Common myeloid progenitor, CD34-positive (primary cell): ENCODE data around the gene LMCD1.
"Not testable (repeated sequence)": the region's sequence is repeated elsewhere in the genome, so short reads cannot be mapped to it uniquely, and the experiment has no call there.

ENCODE experiments used
- CTCF ChIA-PET: fragments of 350-600 bp; sonication (Branson Sonifier 250); formaldehyde crosslinking; loops from one replicate; lab custom pipeline; 2021; ENCODE audit warnings: antibody characterized with exemption; lab: Charles Lee
- POLR2A ChIA-PET: fragments of 350-600 bp; sonication (Branson Sonifier 250); formaldehyde crosslinking; loops from one replicate; lab custom pipeline; 2021; ENCODE audit warnings: antibody characterized with exemption; lab: Charles Lee
- DNase-seq, 3 donors: peaks; one replicate each; pipeline versions ENCODE4 v3.0.0 to v3.0.0-alpha.2; 2013
- H3K27ac ChIP-seq, 2 experiments: 1 replicate in 1 of 2; 2 replicates in 1 of 2; pipeline ENCODE4 v1.7.0; 2013; ENCODE audit warnings: inconsistent platforms in 2 of 2, low read length in 2 of 2, mild to moderate bottlenecking in 2 of 2, low read depth in 1 of 2, moderate library complexity in 1 of 2; ENCODE audit not compliant: severe bottlenecking in 2 of 2, insufficient read depth in 1 of 2, poor library complexity in 1 of 2
- H3K27me3 ChIP-seq, 5 experiments: replicated peaks in 2 of 5; 1 replicate in 3 of 5; 2 replicates in 2 of 5; pipeline versions ENCODE4 v1.6.1 to v1.7.0; 2013; ENCODE audit warnings: low read length in 4 of 5, mild to moderate bottlenecking in 2 of 5, moderate library complexity in 2 of 5, inconsistent platforms in 1 of 5; ENCODE audit not compliant: insufficient read depth in 5 of 5, control insufficient read depth in 4 of 5
- H3K36me3 ChIP-seq, 4 experiments: 1 replicate in 2 of 4; 2 replicates in 2 of 4; pipeline versions ENCODE4 v1.6.1 to v1.7.0; 2013; ENCODE audit warnings: low read length in 3 of 4, control low read depth in 1 of 4, mild to moderate bottlenecking in 1 of 4; ENCODE audit not compliant: control insufficient read depth in 4 of 4, insufficient read depth in 4 of 4
- H3K4me1 ChIP-seq, 4 experiments: 1 replicate in 3 of 4; 2 replicates in 1 of 4; pipeline versions ENCODE4 v1.6.1 to v1.7.1; 2013; ENCODE audit warnings: low read length in 3 of 4, mild to moderate bottlenecking in 3 of 4, control low read depth in 1 of 4, inconsistent platforms in 1 of 4, moderate library complexity in 1 of 4; ENCODE audit not compliant: control insufficient read depth in 4 of 4, insufficient read depth in 4 of 4; ENCODE audit errors: control extremely low read depth in 1 of 4
- H3K4me3 ChIP-seq, 7 experiments: 1 replicate in 4 of 7; 2 replicates in 3 of 7; pipeline versions ENCODE4 v1.5.1 to v1.7.0; 2013; ENCODE audit warnings: mild to moderate bottlenecking in 7 of 7, low read length in 6 of 7, moderate library complexity in 6 of 7, inconsistent platforms in 2 of 7, low read depth in 2 of 7, control low read depth in 1 of 7; ENCODE audit not compliant: insufficient read depth in 4 of 7, control insufficient read depth in 1 of 7; ENCODE audit errors: extremely low read depth in 1 of 7
- H3K9me3 ChIP-seq, 5 experiments: 1 replicate in 4 of 5; 2 replicates in 1 of 5; pipeline versions ENCODE4 v1.6.1 to v1.7.1; 2013; ENCODE audit warnings: low read length in 4 of 5, mild to moderate bottlenecking in 2 of 5, inconsistent platforms in 1 of 5, low read depth in 1 of 5, moderate library complexity in 1 of 5; ENCODE audit not compliant: control insufficient read depth in 4 of 5, insufficient read depth in 2 of 5; ENCODE audit errors: control extremely low read depth in 1 of 5
- WGBS: methylation state at CpG from one replicate; pipeline ENCODE4 v1.1.5; 2013; ENCODE audit not compliant: insufficient coverage; 5-methylcytosine and 5-hydroxymethylcytosine counted together

LMCD1 gene

DNA sequence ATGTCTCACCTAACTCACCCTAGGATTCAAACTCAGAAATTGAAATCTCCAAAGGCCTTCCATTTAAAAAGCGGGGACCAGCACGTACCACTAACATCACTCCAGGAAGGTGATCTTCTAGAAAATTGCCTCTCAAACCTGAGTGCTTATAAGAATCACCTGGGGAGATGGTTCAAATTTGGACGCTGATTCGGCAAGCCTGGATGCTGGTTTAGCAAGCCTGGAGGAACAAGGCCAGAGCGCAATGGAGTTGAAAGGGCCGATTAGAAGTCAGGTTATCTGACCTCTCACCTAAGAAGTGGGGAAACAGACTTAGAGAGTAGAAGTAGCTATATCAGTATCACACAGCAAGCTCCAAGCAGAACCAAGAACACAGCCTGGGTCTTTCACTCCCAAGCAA is 74.8 kb downstream of the LMCD1 start:
- H3K4me3 ChIP-seq: no peak overlapping the region
- ChIA-PET CTCF (no interaction called here), POLR2A (no interaction called here)
- H3K4me1 ChIP-seq: peaks cover 0 to 9% (median under 1%) of the 10 kb centered on the region in 4 experiments
- no peak for DNase-seq
- no peaks in the 10 kb centered on the region for H3K36me3 ChIP-seq
- no peak overlapping the region for H3K27ac ChIP-seq
- WGBS: 100% methylated on average over 2 of the region's 6 CpGs
- no peaks in the 10 kb centered on the region for H3K27me3 ChIP-seq
- no peaks in the 10 kb centered on the region for H3K9me3 ChIP-seq

DNA sequence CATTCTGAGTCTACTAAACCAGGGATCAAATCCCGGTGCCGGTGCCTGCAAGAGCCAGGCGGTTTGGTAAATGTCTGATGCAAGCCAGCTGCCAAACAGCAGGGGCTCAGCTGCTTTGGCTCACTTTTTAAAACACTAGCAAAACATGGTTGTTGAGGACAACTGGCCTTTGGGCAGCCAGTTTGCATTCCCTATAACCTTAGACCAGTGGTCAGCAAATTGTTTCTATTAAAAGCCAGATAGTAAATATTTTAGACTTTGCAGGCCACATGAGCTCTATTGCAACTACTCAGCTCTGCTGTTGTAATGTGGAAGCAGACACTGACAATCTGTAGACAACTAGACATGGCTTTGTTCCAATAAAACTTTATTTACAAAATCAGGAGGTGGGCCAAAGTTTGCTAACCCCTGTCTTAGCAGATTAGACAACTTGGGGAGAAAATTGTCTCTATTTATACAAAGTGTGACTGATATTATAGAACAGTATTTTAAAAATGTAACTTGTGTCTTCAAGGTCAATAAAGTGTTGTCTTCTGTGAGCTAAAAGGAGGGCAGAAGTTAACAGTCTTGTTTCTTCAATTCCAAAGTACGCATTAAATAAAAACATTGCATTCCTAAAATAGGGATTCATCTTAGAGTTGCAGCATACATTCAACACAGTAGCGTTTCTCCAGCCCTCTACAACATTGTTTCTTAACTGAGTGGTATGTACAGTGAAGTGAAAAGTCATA is 75.4 kb downstream of the LMCD1 start:
- Histone ChIP-seq H3K9me3 (no peaks in the 10 kb centered on the region), H3K27me3 (no peaks in the 10 kb centered on the region), H3K4me3 (no peak overlapping the region), H3K36me3 (no peaks in the 10 kb centered on the region), H3K4me1 (peaks cover 0 to 6% (median 0%) of the 10 kb centered on the region in 4 experiments), H3K27ac (no peak overlapping the region)
- no peak for DNase-seq
- ChIA-PET CTCF (no interaction called here), POLR2A (no interaction called here)
- 96% methylated on average over 3 of the region's 5 CpGs for WGBS

DNA sequence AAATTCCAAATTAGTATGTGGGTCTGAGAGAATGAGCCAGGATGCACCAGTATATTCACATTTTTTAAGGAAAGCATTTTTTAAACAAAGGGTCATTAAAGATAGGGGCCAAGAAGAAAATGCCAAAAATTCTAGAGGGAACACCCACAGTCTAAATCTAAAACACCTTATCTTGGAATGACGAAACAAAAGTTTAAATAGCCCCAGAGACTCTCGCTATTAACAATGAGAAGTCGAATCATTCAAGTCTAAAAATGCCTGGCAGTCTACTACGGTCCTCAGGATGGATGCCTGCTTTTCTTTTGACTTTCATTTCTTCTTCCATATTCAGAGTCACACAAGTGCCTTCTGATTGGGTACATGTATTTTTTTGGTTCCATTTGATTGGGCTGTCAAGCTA is 76.7 kb downstream of the LMCD1 start:
- no peak overlapping the region for H3K27ac ChIP-seq
- H3K4me3 ChIP-seq: no peak overlapping the region
- no peaks in the 10 kb centered on the region for H3K9me3 ChIP-seq
- CTCF ChIA-PET: no interaction called here
- POLR2A ChIA-PET: no interaction called here
- H3K4me1 ChIP-seq: peaks cover 0 to 6% (median 0%) of the 10 kb centered on the region in 4 experiments
- no peak for DNase-seq
- H3K27me3 ChIP-seq: no peaks in the 10 kb centered on the region
- 89% methylated on average over 2 of the region's 4 CpGs for WGBS
- no peaks in the 10 kb centered on the region for H3K36me3 ChIP-seq

DNA sequence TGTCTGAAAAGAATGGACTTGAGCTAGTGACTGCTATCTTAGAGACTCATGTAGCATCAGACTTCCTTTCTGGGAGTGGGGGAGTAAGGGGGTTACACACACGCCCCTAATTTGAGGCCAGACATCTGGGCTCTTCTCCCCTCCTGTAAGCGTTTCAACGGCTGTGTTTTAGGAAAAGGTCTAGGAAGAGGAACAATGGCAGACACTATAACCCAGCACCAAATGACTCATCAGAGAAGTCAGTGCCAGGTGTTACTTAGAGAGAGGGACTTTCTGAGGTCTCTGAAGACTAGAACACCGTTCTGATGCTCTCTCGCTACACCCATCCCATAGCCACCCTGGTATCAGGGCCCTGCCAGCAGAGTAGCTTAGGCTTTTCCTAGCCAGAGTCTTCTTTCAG is 77.5 kb downstream of the LMCD1 start:
- DNase-seq: peak; percentile 8 to 71 (median 50)
- no peaks in the 10 kb centered on the region for H3K27me3 ChIP-seq
- H3K9me3 ChIP-seq: no peaks in the 10 kb centered on the region
- H3K4me3 ChIP-seq: no peak overlapping the region
- POLR2A ChIA-PET: no interaction called here
- CTCF ChIA-PET: interaction anchor here (1.0 kb wide), 1 partner anchor 16 kb away, joined by 3 read pairs; no protein-coding TSS in a partner anchor
- no peak overlapping the region for H3K27ac ChIP-seq
- H3K4me1 ChIP-seq: peaks cover 0 to 6% (median 0%) of the 10 kb centered on the region in 4 experiments
- H3K36me3 ChIP-seq: no peaks in the 10 kb centered on the region
- WGBS: no CpG with 5 or more reads among the region's 5 CpGs

DNA sequence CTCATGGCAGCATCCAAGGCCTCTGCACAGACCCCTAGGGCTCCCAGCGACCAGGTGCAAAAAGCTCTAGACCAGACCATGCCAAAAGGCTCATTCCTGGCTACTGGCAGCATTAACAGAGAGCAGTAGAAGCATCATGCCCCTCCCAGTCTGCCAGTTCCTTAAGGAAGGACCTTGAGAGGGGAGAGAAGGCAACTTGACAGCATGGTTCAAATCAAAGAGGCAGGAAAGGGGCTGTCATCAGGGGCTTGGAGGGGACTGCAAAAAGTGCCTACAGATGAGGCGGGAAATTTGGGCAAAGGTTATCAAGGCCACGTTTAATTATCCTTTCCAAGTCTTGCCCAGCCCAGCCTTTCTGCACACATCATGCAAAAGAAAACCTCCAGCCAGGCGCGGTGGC is 78.3 kb downstream of the LMCD1 start:
- ChIA-PET POLR2A (no interaction called here), CTCF (interaction anchor here (1.0 kb wide), 1 partner anchor 16 kb away, joined by 3 read pairs; no protein-coding TSS in a partner anchor)
- H3K9me3 ChIP-seq: no peaks in the 10 kb centered on the region
- no peaks in the 10 kb centered on the region for H3K27me3 ChIP-seq
- H3K27ac ChIP-seq: no peak overlapping the region
- peaks cover 0 to 6% (median 0%) of the 10 kb centered on the region in 4 experiments for H3K4me1 ChIP-seq
- no peak overlapping the region for H3K4me3 ChIP-seq
- H3K36me3 ChIP-seq: no peaks in the 10 kb centered on the region
- 100% methylated on average over 2 of the region's 5 CpGs for WGBS
- DNase-seq: no peak

DNA sequence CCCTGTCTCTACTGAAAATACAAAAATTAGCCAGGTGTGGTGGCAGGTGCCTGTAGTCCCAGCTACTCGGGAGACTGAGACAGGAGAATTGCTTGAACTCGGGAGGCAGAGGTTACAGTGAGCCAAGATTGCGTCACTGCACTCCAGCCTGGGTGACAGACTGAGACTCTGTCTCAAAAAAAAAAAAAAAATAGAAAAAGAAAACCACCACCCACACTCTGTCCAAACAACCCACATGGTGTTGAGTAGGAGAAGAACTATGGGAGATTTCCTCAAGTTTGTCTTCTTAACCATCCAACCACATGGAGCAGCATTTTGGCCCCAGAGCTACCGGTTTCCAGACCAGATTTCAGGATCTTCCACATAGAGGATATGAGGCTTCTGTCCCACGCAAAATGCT is 78.8 kb downstream of the LMCD1 start:
- H3K4me3 ChIP-seq, H3K27ac ChIP-seq, H3K4me1 ChIP-seq, CTCF ChIA-PET, POLR2A ChIA-PET, H3K36me3 ChIP-seq, H3K9me3 ChIP-seq, H3K27me3 ChIP-seq, DNase-seq: not testable (repeated sequence)
- WGBS: 100% methylated on average over 1 of the region's 5 CpGs

DNA sequence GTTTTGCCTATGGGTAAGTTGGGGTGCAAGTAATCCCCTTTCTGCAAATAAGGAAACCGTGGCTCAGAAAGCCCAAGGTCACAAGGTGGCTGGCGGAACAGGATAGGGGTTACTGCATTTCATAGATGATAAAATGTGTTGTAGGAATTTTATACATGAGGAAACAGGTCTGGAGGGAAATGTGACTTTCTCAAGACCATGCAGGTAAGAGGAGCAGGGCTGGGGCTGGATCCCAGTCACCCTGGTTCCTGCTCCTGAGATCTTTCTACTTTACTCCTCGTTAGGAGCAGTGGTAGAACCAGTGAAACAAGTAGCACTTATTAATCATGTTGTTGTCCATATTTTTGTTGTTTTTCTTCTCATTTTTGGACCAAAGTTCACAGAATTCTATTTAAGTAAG is 79.8 kb downstream of the LMCD1 start:
- peaks cover 0 to 6% (median 0%) of the 10 kb centered on the region in 4 experiments for H3K4me1 ChIP-seq
- ChIA-PET POLR2A (no interaction called here), CTCF (no interaction called here)
- no peak overlapping the region for H3K27ac ChIP-seq
- H3K27me3 ChIP-seq: no peaks in the 10 kb centered on the region
- H3K4me3 ChIP-seq: no peak overlapping the region
- no peaks in the 10 kb centered on the region for H3K9me3 ChIP-seq
- DNase-seq: no peak
- 80% methylated on average over 1 of the region's 3 CpGs for WGBS
- H3K36me3 ChIP-seq: no peaks in the 10 kb centered on the region
